ENCODE results near the gene MRAS.

MRAS gene

DNA sequence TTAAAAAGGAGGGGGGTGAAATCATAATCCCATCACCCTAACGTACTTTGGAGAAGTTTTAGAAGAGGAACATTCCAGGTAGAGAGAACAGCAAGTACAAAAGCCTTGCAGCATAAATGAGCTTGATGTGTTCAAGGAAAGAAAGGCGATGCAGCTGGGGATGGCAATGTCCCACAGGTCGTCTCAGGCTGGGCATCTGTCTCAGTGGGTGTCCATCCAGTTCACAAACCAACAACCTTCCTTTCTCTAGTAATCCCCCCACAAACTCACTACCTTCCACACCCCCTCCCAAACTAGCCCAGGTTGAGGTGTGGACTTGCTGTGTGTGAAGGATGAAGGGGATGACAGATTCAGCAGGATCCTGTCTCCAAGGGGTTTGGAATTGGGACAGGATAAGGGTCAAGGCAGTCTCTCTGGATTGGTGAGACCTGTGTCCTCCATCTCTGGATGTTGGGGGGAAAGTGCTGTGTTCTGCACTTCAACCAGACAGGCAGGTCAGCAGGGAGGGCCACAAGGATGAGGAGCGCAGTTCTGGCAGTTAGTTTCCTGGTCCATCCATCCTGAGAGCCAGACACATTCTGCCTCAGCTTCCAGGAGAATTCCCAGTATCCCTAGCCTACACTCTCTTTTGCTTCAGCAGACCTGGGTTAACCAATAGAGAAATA lies 84.3 kb downstream of the MRAS start:
- Mint-ChIP-seq H3K27me3 (peaks cover 8% of the 10 kb centered on the region), H3K4me3 (no peak overlapping the region), H3K9me3 (ENCODE audit: low read depth) (no peaks in the 10 kb centered on the region), H3K27ac (no peak overlapping the region), H3K4me1 (ENCODE audit: low read depth) (peaks cover 12% of the 10 kb centered on the region), H3K36me3 (no peaks in the 10 kb centered on the region)

DNA sequence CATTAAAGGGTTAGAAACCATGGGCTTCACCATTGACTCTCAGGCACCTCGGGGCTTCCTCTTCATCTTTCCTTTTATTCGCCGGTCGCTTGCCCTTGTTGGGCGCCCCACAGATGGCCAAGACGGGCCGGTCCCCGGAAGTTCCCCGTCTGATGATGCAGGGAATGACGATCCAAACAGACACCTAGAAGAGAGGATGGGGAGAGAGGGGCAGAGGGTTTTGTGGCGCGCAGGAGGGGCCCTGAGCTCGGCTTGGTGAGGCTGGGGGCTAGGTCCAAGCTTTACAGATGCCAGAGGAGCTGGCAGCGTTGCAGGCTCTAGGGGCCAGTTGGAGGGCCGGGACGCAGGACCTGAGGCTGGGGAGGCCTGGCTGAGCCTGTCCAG lies 85.5 kb downstream of the MRAS start:
- H3K27me3 Mint-ChIP-seq: peaks cover 8% of the 10 kb centered on the region
- H3K4me3 Mint-ChIP-seq: peak overlapping the region; percentile 70
- peaks cover 12% of the 10 kb centered on the region for H3K4me1 Mint-ChIP-seq (ENCODE audit: low read depth)
- H3K36me3 Mint-ChIP-seq: no peaks in the 10 kb centered on the region
- no peak overlapping the region for H3K27ac Mint-ChIP-seq
- no peaks in the 10 kb centered on the region for H3K9me3 Mint-ChIP-seq (ENCODE audit: low read depth)

DNA sequence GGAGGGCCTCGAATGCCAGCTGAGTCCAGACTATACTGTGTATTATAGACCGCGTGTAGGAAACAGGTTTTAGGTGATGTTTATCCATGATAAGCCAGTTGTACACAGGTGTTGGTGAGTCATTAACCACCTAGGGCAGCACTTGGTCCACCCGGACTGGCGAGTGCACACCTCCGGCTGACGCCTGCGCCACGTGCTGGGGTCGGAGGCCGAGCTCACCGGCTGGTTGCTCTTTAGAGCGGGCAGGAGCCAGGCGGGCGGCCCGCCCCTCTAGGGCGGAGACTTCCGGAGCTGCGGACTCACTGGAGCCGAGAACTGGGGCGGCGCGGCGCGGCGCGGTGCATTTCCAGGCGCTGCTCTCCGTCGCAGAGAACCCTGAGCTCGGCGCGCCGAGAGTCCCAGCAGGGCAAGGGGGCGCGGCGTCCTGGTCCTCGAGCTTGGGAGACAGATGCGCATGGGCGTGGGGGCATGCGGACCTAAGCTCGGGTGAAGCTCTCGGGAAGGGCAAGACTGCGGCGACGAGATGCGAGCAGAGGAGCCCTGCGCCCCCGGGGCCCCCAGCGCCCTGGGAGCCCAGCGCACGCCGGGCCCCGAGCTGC lies 86.0 kb downstream of the MRAS start, which contains the start of gene ESYT3:
TSS of gene ESYT3 (plus strand) at position 341 of the 599 bp plus-strand sequence. CDS start at position 524, 183 bp downstream.
- Mint-ChIP-seq H3K4me3 (peak within 1 kb of the TSS; percentile 70), H3K9me3 (ENCODE audit: low read depth) (no peaks in the 10 kb centered on the region), H3K27ac (no peak within 1 kb of the TSS), H3K4me1 (ENCODE audit: low read depth) (peaks cover 12% of the 10 kb centered on the region), H3K27me3 (peaks cover 8% of the 10 kb centered on the region), H3K36me3 (no peaks in the 10 kb centered on the region)

DNA sequence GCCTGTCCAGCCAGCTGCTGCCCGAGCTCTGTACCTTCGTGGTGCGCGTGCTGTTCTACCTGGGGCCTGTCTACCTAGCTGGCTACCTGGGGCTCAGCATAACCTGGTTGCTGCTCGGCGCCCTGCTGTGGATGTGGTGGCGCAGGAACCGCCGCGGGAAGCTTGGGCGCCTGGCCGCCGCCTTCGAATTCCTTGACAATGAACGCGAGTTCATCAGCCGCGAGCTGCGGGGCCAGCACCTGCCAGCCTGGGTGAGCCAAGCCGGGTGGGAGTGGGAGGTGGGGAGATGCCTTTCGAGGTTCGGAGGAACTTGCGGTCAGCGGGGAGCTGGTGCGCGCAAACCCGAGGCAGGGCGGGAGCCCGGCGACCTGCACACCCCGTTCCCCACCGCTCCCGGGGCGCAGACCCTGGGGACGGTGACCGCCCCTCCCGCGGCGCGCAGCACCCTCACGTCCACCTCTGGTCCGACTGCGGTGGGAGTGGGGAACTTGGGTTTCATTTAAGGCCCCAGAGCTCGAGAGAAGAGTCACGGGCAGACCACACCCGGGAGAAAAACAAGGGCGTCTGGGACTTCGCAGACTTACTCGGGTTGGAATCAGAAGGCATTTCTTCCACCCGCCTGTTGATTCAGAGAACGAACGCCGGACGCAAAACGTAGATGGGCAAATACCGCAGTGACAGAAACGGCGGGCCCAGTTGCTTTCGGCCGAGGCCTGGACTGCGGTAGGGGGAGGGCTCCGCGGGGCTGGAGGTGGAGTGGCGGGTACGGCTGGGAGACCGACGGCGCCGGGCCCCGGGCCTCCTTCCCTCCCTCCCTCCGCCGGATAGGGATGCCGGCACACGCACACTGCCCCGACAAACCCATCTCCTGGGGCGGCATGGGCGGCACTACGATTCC lies 86.7 kb downstream of the MRAS start:
- Mint-ChIP-seq H3K36me3 (no peaks in the 10 kb centered on the region), H3K4me1 (ENCODE audit: low read depth) (peaks cover 12% of the 10 kb centered on the region), H3K27ac (no peak overlapping the region), H3K27me3 (peaks cover 8% of the 10 kb centered on the region), H3K4me3 (peak overlapping the region; percentile 78), H3K9me3 (ENCODE audit: low read depth) (no peaks in the 10 kb centered on the region)

DNA sequence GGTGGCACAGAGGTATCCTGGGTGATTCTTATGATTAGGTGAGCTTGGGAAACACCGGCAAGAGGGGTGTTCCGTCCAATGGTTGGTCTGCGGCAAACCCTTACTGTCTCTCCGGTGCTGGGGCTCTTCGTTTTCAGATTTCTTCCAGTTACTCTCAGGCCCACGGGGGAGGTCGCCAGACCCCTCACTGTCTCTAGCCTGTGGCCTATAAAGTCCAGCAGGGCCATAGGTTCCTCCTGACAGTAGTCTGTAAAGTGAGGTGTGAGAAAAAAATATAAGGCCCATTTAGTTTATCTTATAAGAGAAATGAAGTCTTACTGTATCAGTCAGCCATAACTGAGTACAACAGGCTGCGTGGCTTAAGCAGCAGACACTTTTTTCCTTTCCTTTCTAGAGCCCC lies 87.5 kb downstream of the MRAS start:
- no peaks in the 10 kb centered on the region for H3K9me3 Mint-ChIP-seq (ENCODE audit: low read depth)
- peaks cover 8% of the 10 kb centered on the region for H3K27me3 Mint-ChIP-seq
- H3K4me3 Mint-ChIP-seq: peak overlapping the region; percentile 78
- H3K36me3 Mint-ChIP-seq: no peaks in the 10 kb centered on the region
- no peak overlapping the region for H3K27ac Mint-ChIP-seq
- peaks cover 12% of the 10 kb centered on the region for H3K4me1 Mint-ChIP-seq (ENCODE audit: low read depth)

DNA sequence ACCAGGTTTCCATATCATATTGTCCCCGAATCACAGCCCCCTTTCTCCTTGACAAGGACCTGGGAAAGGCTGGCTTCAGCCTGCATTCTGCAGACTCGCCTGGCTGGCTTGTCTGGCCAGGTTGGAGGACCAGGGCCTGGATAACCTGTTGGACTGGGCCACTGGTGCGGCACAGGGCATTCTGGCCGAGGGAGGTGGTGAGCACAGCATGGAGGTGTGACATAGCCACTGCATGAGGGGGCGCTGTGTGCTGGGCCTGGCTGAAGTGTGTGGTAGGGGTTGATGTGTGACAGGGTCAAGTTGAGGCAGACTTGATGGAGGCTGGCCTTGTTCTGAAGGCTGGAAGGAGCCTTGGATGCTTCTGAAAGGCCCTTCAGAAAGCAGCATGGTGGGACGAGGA lies 88.9 kb downstream of the MRAS start:
- Mint-ChIP-seq H3K36me3 (no peaks in the 10 kb centered on the region), H3K4me3 (no peak overlapping the region), H3K27me3 (peaks cover 6% of the 10 kb centered on the region), H3K27ac (no peak overlapping the region), H3K4me1 (ENCODE audit: low read depth) (peaks cover 12% of the 10 kb centered on the region), H3K9me3 (ENCODE audit: low read depth) (no peaks in the 10 kb centered on the region)

DNA sequence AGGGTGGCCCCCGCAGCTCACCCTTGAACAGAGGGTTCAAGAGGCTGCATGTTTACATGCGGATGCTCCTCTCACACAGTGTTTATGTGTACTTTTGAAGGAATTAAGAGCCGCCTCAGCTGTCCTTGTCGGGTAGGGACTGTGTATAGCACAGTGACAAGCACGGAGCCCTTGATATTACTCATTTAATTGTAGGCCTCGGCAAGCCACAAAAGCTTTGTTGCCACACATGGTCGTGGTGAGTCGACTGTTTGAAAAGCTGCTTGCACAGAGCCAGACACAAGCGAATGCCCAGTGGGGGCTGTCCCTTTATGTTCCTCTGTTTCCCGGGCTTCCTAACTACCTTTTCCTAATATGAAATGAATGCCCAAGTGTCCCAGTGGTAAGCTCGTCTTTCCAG lies 90.5 kb downstream of the MRAS start:
- H3K9me3 Mint-ChIP-seq (ENCODE audit: low read depth): no peaks in the 10 kb centered on the region
- H3K4me1 Mint-ChIP-seq (ENCODE audit: low read depth): peaks cover 8% of the 10 kb centered on the region
- H3K4me3 Mint-ChIP-seq: no peak overlapping the region
- H3K27ac Mint-ChIP-seq: no peak overlapping the region
- H3K36me3 Mint-ChIP-seq: no peaks in the 10 kb centered on the region
- H3K27me3 Mint-ChIP-seq: peaks cover 3% of the 10 kb centered on the region

DNA sequence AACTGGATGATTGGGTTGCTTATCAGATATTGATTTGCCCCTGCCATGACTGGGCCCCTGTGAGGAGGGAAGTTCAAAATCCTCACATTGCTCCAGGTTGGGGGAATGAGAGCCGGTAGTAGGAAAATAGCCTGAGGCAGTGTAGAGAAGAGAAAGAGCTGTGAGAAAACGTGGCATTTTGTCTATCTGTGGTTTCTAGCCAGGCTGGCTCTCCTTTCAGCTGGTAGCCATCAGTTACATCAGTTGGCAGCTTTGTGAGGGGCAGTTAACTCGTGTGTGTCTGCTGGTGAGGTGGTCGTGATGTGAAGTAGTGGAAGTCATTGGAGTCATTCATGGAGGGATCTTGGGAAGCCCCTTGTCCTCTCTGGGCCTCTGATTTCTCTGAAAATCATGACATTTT lies 91.3 kb downstream of the MRAS start:
- peaks cover 7% of the 10 kb centered on the region for H3K4me1 Mint-ChIP-seq (ENCODE audit: low read depth)
- H3K27me3 Mint-ChIP-seq: peaks cover 3% of the 10 kb centered on the region
- no peak overlapping the region for H3K4me3 Mint-ChIP-seq
- H3K27ac Mint-ChIP-seq: no peak overlapping the region
- no peaks in the 10 kb centered on the region for H3K36me3 Mint-ChIP-seq
- H3K9me3 Mint-ChIP-seq (ENCODE audit: low read depth): no peaks in the 10 kb centered on the region

DNA sequence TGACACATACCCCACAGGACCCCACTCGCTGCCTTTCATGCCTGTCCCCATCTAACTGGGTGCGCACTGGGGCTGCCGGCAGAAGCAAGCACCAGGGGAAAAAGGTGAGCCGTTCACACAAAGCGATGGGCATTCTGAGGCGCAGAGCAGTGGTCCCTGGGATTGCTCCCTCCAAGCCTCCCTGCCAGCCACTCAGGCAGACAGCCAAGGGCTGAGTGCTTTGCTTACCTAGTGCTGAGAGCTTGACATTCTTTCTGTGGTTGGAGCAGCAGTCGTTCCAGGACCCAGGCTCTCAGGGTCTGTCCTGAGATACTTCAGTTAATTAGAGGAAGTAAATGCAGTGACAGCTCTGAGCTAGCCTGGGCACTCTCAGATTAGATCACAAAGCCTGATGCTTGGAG lies 91.7 kb downstream of the MRAS start:
- Mint-ChIP-seq H3K9me3 (ENCODE audit: low read depth) (no peaks in the 10 kb centered on the region), H3K4me1 (ENCODE audit: low read depth) (peaks cover 7% of the 10 kb centered on the region), H3K27ac (no peak overlapping the region), H3K4me3 (no peak overlapping the region), H3K27me3 (peaks cover 3% of the 10 kb centered on the region), H3K36me3 (no peaks in the 10 kb centered on the region)

DNA sequence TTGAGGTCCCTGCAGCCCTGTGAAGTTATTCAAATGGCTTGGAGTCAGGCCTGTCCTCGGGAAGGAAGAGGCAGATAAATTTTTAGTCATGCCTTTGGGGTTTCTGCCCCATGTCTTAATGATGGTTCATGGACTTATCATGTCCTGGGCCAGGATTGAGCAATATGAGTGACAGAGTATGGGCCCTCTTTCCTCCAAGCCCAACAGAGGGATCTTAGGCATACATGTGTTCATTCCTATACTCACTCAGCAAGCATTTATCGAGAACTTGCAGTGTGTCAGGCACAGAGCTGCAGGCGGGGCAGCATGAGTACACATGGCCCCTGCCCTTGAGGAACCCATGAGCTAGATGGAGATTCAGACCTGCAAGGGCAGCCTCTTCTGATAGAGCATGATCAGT lies 92.2 kb downstream of the MRAS start:
- Mint-ChIP-seq H3K36me3 (no peaks in the 10 kb centered on the region), H3K4me3 (no peak overlapping the region), H3K27me3 (peaks cover 3% of the 10 kb centered on the region), H3K27ac (no peak overlapping the region), H3K9me3 (ENCODE audit: low read depth) (no peaks in the 10 kb centered on the region), H3K4me1 (ENCODE audit: low read depth) (peaks cover 4% of the 10 kb centered on the region)

DNA sequence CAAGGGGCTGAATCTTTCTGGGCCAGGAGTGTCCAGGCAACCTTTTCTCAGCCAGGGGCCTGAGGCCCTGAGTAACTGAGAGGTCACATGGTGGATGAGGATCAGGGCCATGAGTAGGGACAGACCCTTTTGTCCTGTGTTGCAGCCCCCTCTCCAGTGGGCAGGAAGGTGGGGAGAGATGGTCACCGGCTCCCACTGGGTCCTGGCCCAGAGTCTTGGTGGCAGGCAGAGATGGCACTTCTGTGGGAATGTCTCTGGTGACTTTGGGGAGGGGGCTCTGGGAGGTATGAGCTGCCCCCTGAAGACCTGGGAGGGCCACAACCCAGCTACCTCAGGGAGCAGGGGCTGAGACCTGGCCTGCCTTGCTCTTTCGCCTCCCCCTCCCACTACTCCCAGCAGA lies 92.9 kb downstream of the MRAS start:
- Mint-ChIP-seq H3K9me3 (ENCODE audit: low read depth) (no peaks in the 10 kb centered on the region), H3K4me3 (no peak overlapping the region), H3K4me1 (ENCODE audit: low read depth) (no peaks in the 10 kb centered on the region), H3K36me3 (no peaks in the 10 kb centered on the region), H3K27ac (no peak overlapping the region), H3K27me3 (peaks cover 1% of the 10 kb centered on the region)

DNA sequence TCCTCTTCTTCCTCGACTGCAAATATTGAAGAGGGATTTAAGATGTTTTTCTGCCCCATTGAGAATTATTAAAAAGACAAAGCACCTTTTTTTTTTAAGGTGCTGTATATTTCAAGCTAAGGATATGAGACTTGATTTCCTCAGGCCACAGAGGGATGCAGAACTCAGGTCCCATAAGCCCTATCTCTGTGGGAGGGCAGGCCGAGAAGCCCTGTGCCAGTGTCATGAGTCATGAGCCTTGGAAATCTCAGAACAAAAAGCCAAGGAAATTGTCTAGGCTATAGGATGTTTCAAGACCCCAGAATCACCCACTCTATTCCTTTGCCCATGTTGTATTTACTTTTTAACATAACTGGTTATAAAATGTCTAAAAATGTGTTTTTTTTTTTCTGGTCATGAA lies 93.4 kb downstream of the MRAS start:
- Mint-ChIP-seq H3K4me1 (ENCODE audit: low read depth) (no peaks in the 10 kb centered on the region), H3K4me3 (no peak overlapping the region), H3K27me3 (no peaks in the 10 kb centered on the region), H3K9me3 (ENCODE audit: low read depth) (no peaks in the 10 kb centered on the region), H3K27ac (no peak overlapping the region), H3K36me3 (no peaks in the 10 kb centered on the region)

DNA sequence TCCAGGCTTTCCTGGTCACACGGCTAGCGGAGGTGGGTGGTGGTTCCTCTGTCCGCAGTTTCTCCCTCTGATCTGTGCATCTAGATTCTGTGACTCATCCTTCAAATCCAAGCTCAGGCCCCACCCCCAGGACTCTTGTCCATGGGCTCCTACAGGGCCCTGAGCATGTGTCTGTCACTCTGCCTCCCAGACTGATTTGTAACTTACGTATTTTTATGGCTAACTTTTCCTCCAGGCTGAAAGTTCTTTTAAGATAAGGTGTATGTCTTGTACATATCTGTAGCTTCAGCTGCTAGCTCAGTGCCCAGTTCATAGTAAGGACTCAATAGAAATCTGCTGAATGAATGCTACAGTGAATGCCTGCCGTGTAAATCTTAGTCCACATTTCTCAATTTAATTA lies 94.1 kb downstream of the MRAS start:
- Mint-ChIP-seq H3K4me3 (no peak overlapping the region), H3K27me3 (no peaks in the 10 kb centered on the region), H3K27ac (no peak overlapping the region), H3K36me3 (no peaks in the 10 kb centered on the region), H3K9me3 (ENCODE audit: low read depth) (no peaks in the 10 kb centered on the region), H3K4me1 (ENCODE audit: low read depth) (no peaks in the 10 kb centered on the region)

DNA sequence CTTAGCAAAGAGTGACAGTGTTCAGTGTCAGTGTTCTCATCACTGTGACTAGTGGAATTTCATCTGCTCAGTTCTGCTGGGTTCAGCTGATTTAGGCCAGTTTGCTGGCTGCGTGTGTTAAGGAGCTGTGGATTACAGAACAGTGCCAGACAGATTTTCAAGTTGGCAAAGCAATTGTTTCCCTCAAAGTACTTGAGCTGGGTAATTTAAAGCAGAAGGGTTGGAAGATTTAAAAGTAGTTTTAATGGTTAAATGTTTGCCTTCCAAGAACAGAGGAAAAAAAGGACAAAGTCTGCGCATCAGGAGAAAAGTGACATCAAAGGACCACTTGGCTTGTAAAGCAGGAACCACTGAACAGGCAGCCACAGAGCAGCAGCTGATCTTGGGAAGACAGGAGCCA lies 94.7 kb downstream of the MRAS start:
- H3K9me3 Mint-ChIP-seq (ENCODE audit: low read depth): no peaks in the 10 kb centered on the region

More for the DNA sequence above, 94.7 kb downstream of the MRAS start:
- H3K36me3 Mint-ChIP-seq: no peaks in the 10 kb centered on the region
- H3K27me3 Mint-ChIP-seq: no peaks in the 10 kb centered on the region
- H3K27ac Mint-ChIP-seq: no peak overlapping the region
- H3K4me3 Mint-ChIP-seq: no peak overlapping the region
- H3K4me1 Mint-ChIP-seq (ENCODE audit: low read depth): no peaks in the 10 kb centered on the region

All from activated naive CD8-positive, alpha-beta T cell (primary cell).